Cortex of kidney (tissue), 1 donor: Measurements from ENCODE around the gene TMEM135.

Experiments
- DNase-seq: peaks from one replicate; lab custom pipeline; 2025; lab: John Stamatoyannopoulos, UW

Gene TMEM135

DNA sequence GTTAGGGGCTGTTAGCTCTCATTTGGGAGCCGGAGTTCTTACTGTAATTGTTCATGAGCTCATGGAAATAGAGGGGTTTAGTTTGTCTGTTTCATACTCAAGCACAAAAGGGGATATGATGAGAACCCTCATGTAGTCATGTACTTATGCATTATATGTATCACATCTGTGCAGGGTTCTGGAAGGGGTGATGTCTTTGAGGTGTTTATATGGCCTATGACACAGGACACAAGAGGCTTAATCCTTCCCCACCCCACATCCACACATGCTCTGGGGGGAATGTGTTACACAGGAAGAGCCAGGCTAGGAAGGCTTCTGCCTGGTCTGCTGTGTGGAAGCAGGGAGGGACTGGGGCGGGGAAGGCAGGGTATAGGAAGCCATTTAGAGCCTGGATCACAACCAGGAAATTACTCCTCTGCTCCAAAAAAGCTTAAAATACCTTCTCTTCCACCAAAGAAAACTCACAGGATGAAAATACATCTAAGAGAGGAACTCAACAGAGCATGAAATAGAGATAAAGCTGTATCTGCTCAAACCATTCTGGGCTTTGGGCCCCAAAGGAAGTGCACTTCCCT lies 316.1 kb downstream of the TMEM135 start:
- no peak for DNase-seq

DNA sequence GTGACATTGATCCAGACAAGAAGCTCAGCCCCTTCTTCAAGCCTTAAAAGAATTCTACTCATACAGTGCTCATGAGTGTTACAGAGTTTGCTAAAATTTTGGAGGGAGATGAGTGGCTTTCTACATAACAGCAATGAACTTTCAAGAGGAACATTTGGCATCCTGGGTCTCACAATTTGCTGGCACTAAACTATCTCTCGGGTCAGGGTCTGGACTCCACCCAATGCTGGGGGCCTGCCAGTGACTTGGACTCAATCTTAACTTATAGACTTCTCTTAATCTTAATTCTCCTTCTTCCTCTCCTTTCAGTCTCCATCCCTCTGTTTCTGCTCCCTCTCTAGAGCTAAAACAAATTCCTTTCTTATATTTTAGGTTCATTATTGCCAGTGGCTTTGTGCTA lies 317.9 kb downstream of the TMEM135 start:
- no peak for DNase-seq

DNA sequence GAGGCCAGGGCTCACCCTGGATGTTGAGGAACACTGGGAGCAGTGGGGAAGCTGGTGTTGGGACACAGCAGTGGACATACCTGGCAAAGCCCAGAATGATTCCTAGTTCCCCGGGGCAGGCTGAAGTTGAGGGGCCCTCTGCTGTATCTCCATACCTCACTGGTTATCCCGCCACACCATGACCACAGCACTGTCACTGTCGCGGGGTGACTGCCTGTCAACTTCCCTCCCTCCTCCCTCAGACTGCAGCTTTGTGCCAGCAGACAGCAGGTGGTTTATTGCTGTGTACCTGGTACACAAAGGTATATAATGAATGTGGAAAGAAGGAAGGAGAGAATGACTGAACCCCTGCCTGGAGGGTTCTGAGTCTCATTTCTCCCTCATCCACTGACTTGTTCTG lies 318.7 kb downstream of the TMEM135 start:
- no peak for DNase-seq

DNA sequence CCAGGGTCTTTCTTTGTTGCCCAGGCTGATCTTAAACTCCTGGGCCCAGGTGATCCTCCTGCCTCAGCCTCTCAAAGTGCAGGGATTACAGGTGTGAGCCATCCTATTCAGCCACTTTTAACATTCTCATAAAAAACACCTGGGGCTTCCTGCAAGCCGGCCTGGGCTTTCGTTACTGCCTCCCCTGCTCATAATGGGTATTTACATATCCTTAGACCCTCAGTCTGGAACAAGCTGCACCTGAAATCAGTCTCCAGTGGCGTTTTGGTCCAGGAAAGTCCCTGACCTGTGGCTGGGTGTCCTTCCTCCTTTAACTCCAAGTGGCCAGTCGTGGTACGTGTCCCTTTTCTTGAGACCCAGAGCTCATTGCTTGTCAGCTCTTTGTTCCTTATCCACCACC lies 320.7 kb downstream of the TMEM135 start:
- DNase-seq: no peak

DNA sequence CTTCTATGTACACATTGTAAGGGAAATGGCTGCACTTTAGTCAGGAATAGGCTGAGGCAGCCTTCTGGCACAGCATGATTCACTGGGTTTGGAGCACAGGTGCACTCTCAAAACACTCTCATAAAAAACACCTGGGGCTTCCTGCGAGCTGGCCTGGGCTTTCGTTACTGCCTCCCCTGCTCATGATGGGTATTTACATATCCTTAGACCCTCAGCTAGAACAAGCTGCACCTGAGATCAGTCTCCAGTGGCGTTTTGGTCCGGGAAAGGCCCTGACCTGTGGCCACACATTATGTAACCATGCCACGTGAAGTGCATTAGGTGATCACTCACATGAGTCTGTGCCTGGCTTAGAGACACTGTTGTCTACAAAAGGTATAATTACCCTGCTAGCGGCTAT lies 321.7 kb downstream of the TMEM135 start:
- no peak for DNase-seq

DNA sequence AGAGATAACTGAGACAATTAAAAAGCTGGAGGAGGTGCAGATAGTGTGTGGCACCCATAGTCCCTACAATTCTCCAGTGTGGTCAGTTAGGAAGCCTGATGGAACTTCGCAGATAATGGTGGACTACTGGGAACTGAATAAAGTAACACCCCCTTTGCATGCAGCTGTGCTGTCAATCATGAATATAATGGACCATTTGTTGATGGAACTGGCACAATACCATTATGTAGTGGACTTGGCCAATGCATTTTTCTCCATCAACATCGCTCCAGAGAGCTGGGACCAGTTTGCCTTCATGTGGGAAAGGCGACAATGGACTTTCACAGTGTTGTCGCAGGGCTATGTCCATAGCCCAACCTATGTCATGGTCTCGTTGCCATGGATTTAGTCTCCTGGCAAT lies 324.2 kb downstream of the TMEM135 start:
- no peak for DNase-seq

DNA sequence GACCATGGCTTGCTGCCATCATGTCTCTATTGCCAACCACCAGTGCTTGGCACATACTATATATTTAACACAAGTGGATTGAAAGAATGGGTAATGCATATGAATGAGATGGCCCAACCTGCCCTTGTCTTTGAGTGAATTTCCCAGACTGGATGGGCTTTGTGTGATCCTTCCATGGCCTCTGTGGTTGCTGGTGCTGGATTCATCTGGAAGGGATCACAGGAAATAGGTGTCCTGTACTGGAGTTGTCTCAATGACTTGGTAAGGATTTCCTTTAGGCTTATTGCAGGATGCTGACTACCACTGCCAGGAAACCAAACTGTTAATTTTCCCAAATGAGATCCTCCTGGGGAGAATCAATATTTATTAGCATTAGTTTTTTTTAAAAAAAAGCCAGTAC lies 328.6 kb downstream of the TMEM135 start:
- no peak for DNase-seq

DNA sequence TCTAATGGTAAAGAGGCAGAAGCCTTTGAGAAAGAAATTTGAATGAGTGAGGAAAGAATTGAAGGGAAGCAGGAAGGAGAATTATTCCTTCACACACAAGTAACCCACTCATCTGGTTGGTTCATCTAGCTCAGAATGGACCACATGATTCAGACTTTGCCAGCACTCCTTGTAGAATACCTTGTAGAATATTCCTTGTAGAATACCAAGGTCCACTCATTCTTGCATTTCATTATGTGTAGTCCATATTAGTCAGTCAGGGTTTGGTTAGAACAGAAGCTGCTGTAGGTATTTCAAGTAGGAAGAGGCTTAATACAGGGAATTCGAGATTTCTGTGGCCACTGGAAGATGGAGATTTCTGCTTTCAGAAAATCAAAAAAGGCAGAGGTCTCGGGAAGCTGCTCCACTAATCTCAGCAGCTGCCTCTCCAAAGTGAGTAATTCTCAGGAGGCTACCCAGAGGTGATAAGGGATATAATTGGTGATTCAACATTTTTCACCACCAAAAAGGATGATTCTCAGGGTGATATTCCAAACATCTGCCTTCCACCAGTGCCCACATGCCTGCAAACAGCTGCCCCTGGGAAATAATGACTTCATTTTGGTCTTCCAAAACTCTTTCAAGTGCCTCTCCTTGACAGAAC lies 329.1 kb downstream of the TMEM135 start:
- DNase-seq: no peak

DNA sequence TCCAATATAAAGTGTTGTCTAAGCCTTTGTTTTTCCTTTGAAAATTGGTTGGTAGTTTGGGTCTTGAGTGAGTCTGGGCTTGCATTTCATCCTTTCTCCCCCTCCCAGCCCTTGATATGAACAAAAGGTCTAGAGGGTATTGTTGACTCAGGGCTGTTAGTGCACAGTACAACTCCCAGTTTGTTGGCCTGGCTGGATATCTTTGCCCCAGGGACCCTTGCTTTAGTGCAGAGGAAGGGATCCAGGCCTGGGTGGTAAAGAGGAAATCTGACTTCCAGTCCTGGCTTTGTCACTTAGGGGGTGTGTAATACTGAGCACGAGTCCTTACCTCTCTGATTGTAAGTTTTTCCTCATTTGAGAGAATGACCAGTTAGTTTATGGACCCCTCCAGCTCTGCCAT lies 330.4 kb downstream of the TMEM135 start:
- DNase-seq: no peak

DNA sequence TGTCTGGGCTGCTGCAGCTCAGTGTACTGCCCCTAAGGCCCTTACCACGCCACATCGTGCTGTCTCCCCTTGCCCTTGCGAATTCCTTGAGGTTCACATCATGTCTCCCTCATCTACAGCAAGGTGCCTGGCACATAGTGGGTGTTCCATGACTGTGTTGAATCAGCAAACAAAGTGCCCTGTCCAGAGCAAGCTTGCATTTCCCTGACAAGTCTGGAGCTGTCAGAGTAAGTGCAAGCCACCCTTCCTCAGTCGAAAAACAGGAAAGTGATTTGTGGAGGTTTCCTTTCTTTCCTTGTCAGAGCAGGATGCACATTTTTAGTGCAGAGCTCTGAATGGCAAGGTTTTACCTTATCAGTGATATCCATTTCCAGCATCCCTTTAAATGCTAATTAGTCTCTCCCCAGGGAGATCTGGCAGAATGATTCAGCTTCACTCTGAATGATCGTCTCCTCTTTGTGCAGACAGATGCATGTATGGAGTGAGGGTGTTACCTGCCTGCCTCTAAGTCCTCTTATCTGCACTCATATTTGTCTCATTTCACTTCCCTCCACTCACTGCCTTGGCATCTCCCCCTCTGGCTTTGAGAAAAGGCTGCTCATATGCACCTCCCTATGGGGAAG lies 331.2 kb downstream of the TMEM135 start:
- no peak for DNase-seq

DNA sequence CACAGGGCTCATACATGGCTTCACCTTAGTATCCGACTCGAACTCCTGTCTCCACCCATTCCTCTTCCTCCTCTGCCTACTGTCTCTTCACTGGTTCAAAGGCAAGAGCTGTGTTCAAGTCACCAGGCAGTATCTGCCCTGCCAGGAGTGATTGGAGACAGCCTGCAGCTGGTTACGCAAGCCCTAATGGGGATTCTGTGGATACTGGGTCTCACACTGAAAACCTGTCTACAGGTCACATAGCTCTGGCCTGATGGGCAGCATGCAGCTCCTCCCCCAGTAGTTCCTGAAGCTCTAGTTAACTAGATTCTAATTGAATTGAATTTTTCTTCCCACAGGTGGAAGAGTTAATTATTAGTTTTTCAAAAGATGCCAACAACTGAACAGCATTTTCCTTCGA lies 332.2 kb downstream of the TMEM135 start:
- DNase-seq: no peak

DNA sequence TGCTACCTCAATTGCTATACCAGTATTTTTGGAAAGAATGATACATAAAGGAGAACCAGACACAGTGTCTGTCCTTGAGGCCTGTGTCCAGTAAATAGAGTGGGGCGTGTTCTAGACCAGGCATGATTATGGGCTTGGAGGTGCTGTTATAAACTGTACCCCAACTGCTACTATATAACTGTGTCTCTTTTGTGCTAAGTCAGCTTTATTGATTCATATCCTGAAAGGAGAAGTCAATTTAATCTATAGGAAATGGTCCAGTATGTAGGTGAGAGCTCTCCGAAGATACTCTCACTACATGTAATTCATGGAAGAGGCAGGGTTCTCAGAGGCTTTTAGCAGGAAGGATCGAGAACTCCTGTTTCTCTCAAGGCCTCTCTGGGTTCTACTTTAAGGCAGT lies 334.3 kb downstream of the TMEM135 start:
- no peak for DNase-seq
